HG02943 (cell line): ENCODE results near the gene SLC36A2.
A peak's percentile ranks its signal among the peaks of the same experiment; 100 is the strongest.
"Not testable (repeated sequence)": the region's sequence is repeated elsewhere in the genome, so short reads cannot be mapped to it uniquely, and the experiment has no call there.

ENCODE experiments used
- ATAC-seq: cut with Tn5 transposase; IDR thresholded peaks from one replicate; pipeline ENCODE4 v1.9.1; 2021; ENCODE audit warnings: mild to moderate bottlenecking, low read depth, moderate library complexity; ENCODE audit not compliant: unreplicated experiment

The SLC36A2 gene

GRCh38 chr5:151327585-151327984 lies 19.8 kb downstream of the SLC36A2 start:
- ATAC-seq: no peak

- ATAC-seq: no peak
Measured at GRCh38 chr5:151326266-151326665, 21.1 kb downstream of the SLC36A2 start.

- ATAC-seq: no peak
Measured at GRCh38 chr5:151320481-151320880, 26.9 kb downstream of the SLC36A2 start.

GRCh38 chr5:151318850-151319732 lies 28.3 kb downstream of the SLC36A2 start:
- ATAC-seq: no peak

GRCh38 chr5:151317871-151318270 lies 29.5 kb downstream of the SLC36A2 start:
- no peak for ATAC-seq

- peak; percentile 66 for ATAC-seq
Measured at GRCh38 chr5:151315998-151316597, 31.3 kb downstream of the SLC36A2 start.

GRCh38 chr5:151313357-151313756 lies 34.0 kb downstream of the SLC36A2 start:
- no peak for ATAC-seq

GRCh38 chr5:151312756-151313324 lies 34.5 kb downstream of the SLC36A2 start:
- no peak for ATAC-seq

GRCh38 chr5:151310932-151311331 lies 36.4 kb downstream of the SLC36A2 start:
- ATAC-seq: no peak

- not testable (repeated sequence) for ATAC-seq
Measured at GRCh38 chr5:151309821-151310220, 37.5 kb downstream of the SLC36A2 start.

- not testable (repeated sequence) for ATAC-seq
Measured at GRCh38 chr5:151309266-151309665, 38.1 kb downstream of the SLC36A2 start.

GRCh38 chr5:151303666-151304065 lies 43.7 kb downstream of the SLC36A2 start, which contains the start of gene SLC36A3:
TSS of gene SLC36A3 (minus strand) at chr5:151303766. CDS start at chr5:151303354, 412 bp downstream.
- no peak for ATAC-seq

GRCh38 chr5:151298063-151298855 lies 49.1 kb downstream of the SLC36A2 start:
- ATAC-seq: no peak

GRCh38 chr5:151296974-151297373 lies 50.4 kb downstream of the SLC36A2 start:
- no peak for ATAC-seq

- no peak for ATAC-seq
Measured at GRCh38 chr5:151296478-151296830, 50.9 kb downstream of the SLC36A2 start.

GRCh38 chr5:151295791-151296477 lies 51.4 kb downstream of the SLC36A2 start:
- ATAC-seq: no peak

- ATAC-seq: no peak
Measured at GRCh38 chr5:151295138-151295537, 52.2 kb downstream of the SLC36A2 start.

- ATAC-seq: no peak
Measured at GRCh38 chr5:151293624-151294023, 53.7 kb downstream of the SLC36A2 start.

GRCh38 chr5:151288180-151288579 lies 59.2 kb downstream of the SLC36A2 start:
- ATAC-seq: no peak

GRCh38 chr5:151286246-151286645 lies 61.1 kb downstream of the SLC36A2 start:
- ATAC-seq: no peak
